Panc1 (cell line): ENCODE measurements around the gene ARSI. TPM values are rescaled to one million over a fixed set of nuclear protein-coding genes. Genes with fewer than 3 reads are reported as not detected.

Experiments
- ATAC-seq: fragments of 200-7000 bp; cut with Tn5 transposase; 2 replicates; pipeline ENCODE4 v1.9.1; 2020; ENCODE audit warnings: mild to moderate bottlenecking, moderate library complexity
- BruUV-seq: library from RNA; stranded (reverse); fragments of 400-500 nt; replicated peaks from 2 replicates; lab custom pipeline; 2021; lab: Mats Ljungman, UMichigan
- CTCF ChIA-PET: fragments of 300-600 bp; sonication (Branson Sonifier 250); formaldehyde crosslinking; loops from one replicate; lab custom pipeline; 2022; ENCODE audit warnings: antibody characterized with exemption; lab: Charles Lee
- POLR2A ChIA-PET: fragments of 300-600 bp; sonication (Branson Sonifier 250); formaldehyde crosslinking; loops from one replicate; lab custom pipeline; 2022; ENCODE audit warnings: antibody characterized with exemption; lab: Charles Lee
- DNase-seq: peaks from one replicate; pipeline ENCODE4 v3.0.0-alpha.2; 2010; ENCODE audit warnings: low read depth, low spot score
- H3K27ac ChIP-seq: 2 replicates; pipeline ENCODE4 v1.5.1; 2011; ENCODE audit warnings: mild to moderate bottlenecking, low read length, inconsistent platforms
- H3K27me3 ChIP-seq: fragments of 200-500 bp; sonication (Bioruptor generic); 2 replicates; pipeline ENCODE4 v1.6.0; 2014; ENCODE audit warnings: low read length, inconsistent platforms; ENCODE audit not compliant: control insufficient read depth, insufficient read depth
- H3K36me3 ChIP-seq: fragments of 200-500 bp; sonication (Bioruptor generic); 2 replicates; pipeline ENCODE4 v1.5.1; 2014; ENCODE audit warnings: inconsistent platforms, mild to moderate bottlenecking, low read length, moderate library complexity; ENCODE audit not compliant: control insufficient read depth, insufficient read depth
- H3K4me1 ChIP-seq: 2 replicates; pipeline ENCODE4 v1.5.1; 2011; ENCODE audit warnings: inconsistent platforms, mild to moderate bottlenecking, low read length, moderate library complexity; ENCODE audit not compliant: control insufficient read depth, insufficient read depth
- H3K4me3 ChIP-seq, 2 experiments: 2 replicates each; pipeline ENCODE4 v1.5.1; 2011 to 2012; ENCODE audit warnings: low read depth in 2 of 2, low read length in 2 of 2, mild to moderate bottlenecking in 2 of 2, inconsistent platforms in 1 of 2, moderate library complexity in 1 of 2
- H3K9me3 ChIP-seq: fragments of 200-500 bp; sonication (Bioruptor generic); 2 replicates; pipeline ENCODE4 v1.5.1; 2014; ENCODE audit warnings: low read depth, mild to moderate bottlenecking, inconsistent platforms, low read length, moderate library complexity; ENCODE audit not compliant: control insufficient read depth, insufficient read depth
- CTCF ChIP-seq: fragments of 450-650 bp; IDR thresholded peaks from 2 replicates; pipeline ENCODE4 v1.5.1; 2017; ENCODE audit warnings: mild to moderate bottlenecking
- POLR2AphosphoS5 ChIP-seq: IDR thresholded peaks from 2 replicates; pipeline ENCODE4 v1.6.1; 2012; ENCODE audit warnings: mild to moderate bottlenecking, low read depth, low read length, moderate library complexity
- SIN3A ChIP-seq: IDR thresholded peaks from 2 replicates; pipeline ENCODE4 v1.6.1; 2012; ENCODE audit warnings: low read depth, mild to moderate bottlenecking, low read length, moderate library complexity, borderline replicate concordance; ENCODE audit not compliant: insufficient read depth
- TCF7L2 ChIP-seq: IDR thresholded peaks from 2 replicates; pipeline ENCODE4 v1.6.1; 2011; ENCODE audit warnings: mild to moderate bottlenecking, low read depth, low read length, inconsistent platforms
- in situ Hi-C: cut with HindIII; loops from 2 replicates; pipeline ENCODE4 v1.10.0; 2016; ENCODE audit warnings: low sequenced_read_pairs, low pct_unique_long_range_greater_than_20kb
- intact Hi-C: fragments of 100-400 bp; cut with micrococcal nuclease; formaldehyde crosslinking; loops from one replicate; pipeline ENCODE4 v1.10.0; 2022; ENCODE audit not compliant: unreplicated experiment
- total RNA-seq: library from RNA; stranded (reverse); gene quantifications from one replicate; pipeline ENCODE4 v1.2.1, GENCODE V29; 2021; ENCODE audit not compliant: unreplicated experiment
- TF ChIP-seq, protein P1 (sequence below), 2 experiments: IDR thresholded peaks; 2 replicates each; pipeline ENCODE4 v1.6.1; 2011 to 2012; ENCODE audit warnings: low read depth in 2 of 2, control low read depth in 1 of 2, low read length in 1 of 2, mild to moderate bottlenecking in 1 of 2, moderate library complexity in 1 of 2; ENCODE audit not compliant: insufficient read depth in 1 of 2

The ARSI gene
- total RNA-seq, 1 experiment from 2014 or later: 18.6 TPM

GRCh38 chr5:150255659-150256409 lies 46.9 kb downstream of the ARSI start:
- in situ Hi-C loops: no loop called here
- BruUV-seq: no TSS peak

DNA sequence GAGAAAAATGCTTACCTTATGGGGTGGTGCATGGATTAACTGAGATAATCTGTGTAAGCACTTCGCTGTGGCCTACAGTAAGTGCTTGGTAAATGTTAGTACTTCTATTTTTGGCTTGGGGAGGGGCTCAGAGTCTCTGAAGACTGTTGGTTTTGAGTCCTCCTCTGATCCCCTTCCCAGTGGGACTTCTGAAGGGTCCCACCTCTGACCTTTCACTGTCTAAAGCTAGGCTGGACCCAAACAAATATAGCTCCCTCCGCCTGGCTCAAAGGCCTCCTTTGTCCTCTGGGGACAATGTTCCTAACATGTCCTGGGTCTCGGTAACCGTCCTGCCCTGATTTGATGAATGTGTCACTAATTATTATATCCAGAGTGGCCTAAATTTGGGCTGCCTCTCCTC lies 47.9 kb downstream of the ARSI start:
- BruUV-seq: no TSS peak

More at GRCh38 chr5:150255659-150256409, 46.9 kb downstream of the ARSI start:
- no peak overlapping the region for H3K4me3 ChIP-seq
- DNase-seq: no peak
- no peaks in the 10 kb centered on the region for H3K36me3 ChIP-seq
- ChIA-PET CTCF (interaction anchor here (0.5 to 0.6 kb wide), 3 partner anchors 15 to 887 kb away, joined by 3 to 6 read pairs (median 4); no protein-coding TSS in a partner anchor), POLR2A (interaction anchor here (0.6 kb wide), 1 partner anchor 208 kb away, joined by 5 read pairs; no protein-coding TSS in a partner anchor)
- intact Hi-C loops: no loop called here
- H3K4me1 ChIP-seq: peaks cover under 1% of the 10 kb centered on the region; the same call in 1 of the 2 replicates
- TF ChIP-seq POLR2AphosphoS5 (no peak), TCF7L2 (no peak), SIN3A (no peak), CTCF (no peak)
- TF ChIP-seq, protein P1, sequence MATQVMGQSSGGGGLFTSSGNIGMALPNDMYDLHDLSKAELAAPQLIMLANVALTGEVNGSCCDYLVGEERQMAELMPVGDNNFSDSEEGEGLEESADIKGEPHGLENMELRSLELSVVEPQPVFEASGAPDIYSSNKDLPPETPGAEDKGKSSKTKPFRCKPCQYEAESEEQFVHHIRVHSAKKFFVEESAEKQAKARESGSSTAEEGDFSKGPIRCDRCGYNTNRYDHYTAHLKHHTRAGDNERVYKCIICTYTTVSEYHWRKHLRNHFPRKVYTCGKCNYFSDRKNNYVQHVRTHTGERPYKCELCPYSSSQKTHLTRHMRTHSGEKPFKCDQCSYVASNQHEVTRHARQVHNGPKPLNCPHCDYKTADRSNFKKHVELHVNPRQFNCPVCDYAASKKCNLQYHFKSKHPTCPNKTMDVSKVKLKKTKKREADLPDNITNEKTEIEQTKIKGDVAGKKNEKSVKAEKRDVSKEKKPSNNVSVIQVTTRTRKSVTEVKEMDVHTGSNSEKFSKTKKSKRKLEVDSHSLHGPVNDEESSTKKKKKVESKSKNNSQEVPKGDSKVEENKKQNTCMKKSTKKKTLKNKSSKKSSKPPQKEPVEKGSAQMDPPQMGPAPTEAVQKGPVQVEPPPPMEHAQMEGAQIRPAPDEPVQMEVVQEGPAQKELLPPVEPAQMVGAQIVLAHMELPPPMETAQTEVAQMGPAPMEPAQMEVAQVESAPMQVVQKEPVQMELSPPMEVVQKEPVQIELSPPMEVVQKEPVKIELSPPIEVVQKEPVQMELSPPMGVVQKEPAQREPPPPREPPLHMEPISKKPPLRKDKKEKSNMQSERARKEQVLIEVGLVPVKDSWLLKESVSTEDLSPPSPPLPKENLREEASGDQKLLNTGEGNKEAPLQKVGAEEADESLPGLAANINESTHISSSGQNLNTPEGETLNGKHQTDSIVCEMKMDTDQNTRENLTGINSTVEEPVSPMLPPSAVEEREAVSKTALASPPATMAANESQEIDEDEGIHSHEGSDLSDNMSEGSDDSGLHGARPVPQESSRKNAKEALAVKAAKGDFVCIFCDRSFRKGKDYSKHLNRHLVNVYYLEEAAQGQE (IDR thresholded peaks at IDR 0.05; ENCODE audit: insufficient read depth in 1 of 2, low read depth in 2 of 2, low read length in 1 of 2): no peak
- no peak overlapping the region for H3K27ac ChIP-seq
- no peaks in the 10 kb centered on the region for H3K27me3 ChIP-seq
- ATAC-seq: peak; percentile 15; the same call in 1 of the 2 replicates
- H3K9me3 ChIP-seq: no peaks in the 10 kb centered on the region

More for the DNA sequence above, 47.9 kb downstream of the ARSI start:
- POLR2A ChIA-PET: no interaction called here
- H3K4me1 ChIP-seq: no peaks in the 10 kb centered on the region
- ATAC-seq: no peak
- intact Hi-C loops (no loop called here), in situ Hi-C loops (no loop called here)
- CTCF ChIA-PET: no interaction called here
- TF ChIP-seq TCF7L2: no peak
- no peak for TF ChIP-seq SIN3A
- no peak for TF ChIP-seq POLR2AphosphoS5
- TF ChIP-seq, protein P1 (IDR thresholded peaks at IDR 0.05; ENCODE audit: insufficient read depth in 1 of 2, low read depth in 2 of 2, low read length in 1 of 2): no peak
- no peak for TF ChIP-seq CTCF
- no peak overlapping the region for H3K27ac ChIP-seq
- H3K27me3 ChIP-seq: no peaks in the 10 kb centered on the region
- H3K4me3 ChIP-seq: no peak overlapping the region
- DNase-seq: no peak
- no peaks in the 10 kb centered on the region for H3K36me3 ChIP-seq
- no peaks in the 10 kb centered on the region for H3K9me3 ChIP-seq
